Measurements from ENCODE around the gene KRTAP10-1.

KRTAP10-1 gene

GRCh38 chr21:44527156-44527982 lies 12.6 kb downstream of the KRTAP10-1 start:
- no peak for DNase-seq

- no peak for DNase-seq
Measured at GRCh38 chr21:44526096-44526997, 13.6 kb downstream of the KRTAP10-1 start.

GRCh38 chr21:44525391-44526095 lies 14.5 kb downstream of the KRTAP10-1 start:
- DNase-seq: no peak

- no peak for DNase-seq
Measured at GRCh38 chr21:44524414-44525371, 15.3 kb downstream of the KRTAP10-1 start.

GRCh38 chr21:44523567-44524413 lies 16.2 kb downstream of the KRTAP10-1 start:
- no peak for DNase-seq

GRCh38 chr21:44522753-44523204 lies 17.2 kb downstream of the KRTAP10-1 start:
- no peak for DNase-seq

DNA sequence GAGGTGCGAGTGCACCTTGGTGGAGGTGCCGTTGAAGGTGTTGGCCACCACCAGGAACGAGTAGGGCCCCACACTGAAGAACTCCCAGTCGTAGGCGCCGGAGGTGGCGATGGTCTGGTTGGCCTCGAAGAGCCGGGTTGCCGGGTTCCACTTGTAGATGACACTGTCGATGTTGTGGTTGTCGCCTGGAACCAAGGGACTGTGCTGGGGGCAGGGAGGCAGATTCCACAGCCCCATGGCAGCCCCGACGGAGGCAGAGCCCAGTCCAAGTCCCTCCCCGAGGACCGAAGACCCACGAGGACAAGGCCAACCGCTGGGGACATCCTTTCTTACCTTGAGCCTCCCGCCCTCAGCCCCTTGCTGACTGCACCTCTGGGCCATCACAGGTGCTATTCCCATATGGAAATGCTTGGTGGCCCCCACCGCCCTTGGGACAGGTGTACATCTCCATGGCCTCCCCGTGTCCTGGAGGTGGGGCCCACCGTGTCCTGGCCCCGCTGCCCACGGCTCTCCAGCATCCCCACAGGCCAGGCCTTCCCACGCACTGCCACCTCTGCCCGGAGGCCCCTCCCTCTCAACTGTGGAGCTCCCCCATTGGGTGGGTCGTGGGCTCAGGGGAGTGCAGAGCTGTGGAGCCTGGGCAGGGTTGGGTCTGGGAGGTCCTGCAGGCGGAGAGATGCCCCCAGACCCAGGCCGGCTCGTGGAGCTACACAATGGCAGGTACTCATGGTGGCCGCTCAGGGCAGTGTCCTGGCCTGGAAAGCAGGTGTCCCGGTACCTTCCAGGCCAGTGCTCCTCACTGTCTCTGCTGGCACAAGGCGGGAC lies 17.9 kb downstream of the KRTAP10-1 start:
- DNase-seq: no peak

- DNase-seq: no peak
Measured at GRCh38 chr21:44521301-44521927, 18.6 kb downstream of the KRTAP10-1 start.

DNA sequence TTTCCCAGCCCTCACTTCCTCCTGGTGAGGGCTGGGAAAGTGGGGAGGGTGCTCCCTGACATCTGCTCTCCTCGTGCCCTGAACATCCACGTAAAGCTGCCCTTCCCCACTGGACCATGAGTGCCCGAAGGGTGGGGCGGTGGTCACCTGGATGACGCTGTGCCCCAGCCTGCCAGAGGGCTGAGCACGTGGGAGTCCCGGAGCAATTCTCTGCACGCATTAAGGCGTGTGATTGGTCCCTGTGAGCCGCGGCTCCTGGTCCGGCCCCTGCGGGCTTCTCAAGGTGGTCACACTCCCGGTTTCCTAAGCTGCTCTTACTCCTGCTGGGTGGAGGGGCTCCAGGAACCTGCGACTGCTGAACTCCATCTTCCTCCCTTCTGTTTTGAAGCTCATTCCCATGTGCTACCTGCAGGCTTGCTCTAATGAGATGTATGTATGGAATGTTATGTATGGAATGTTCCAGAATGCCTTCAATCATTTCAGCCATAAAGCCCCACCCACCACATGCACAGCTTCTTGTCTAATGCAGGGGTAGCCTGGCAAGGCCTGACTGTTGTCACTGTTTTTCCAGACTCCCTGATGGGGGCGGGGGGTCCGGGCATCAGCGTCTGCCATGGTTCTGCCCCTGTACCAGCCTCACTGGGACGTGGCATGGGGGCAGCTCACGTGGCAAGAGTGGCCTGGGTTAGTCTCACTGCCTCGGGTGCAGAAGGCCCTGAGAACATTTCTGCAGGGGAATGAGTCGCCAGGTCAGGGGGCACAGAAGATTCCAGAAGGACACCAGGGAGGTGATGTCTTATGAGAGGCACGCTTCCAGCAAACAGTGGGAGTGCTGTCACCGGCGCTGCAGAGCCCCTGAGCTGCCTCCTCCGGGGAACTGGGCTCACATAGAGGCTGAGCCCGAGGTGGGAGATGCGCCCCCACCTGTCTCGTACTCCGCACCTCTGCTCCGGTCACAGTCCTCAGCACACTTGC lies 19.4 kb downstream of the KRTAP10-1 start:
- no peak for DNase-seq

GRCh38 chr21:44519346-44520325 lies 20.4 kb downstream of the KRTAP10-1 start:
- no peak for DNase-seq

DNA sequence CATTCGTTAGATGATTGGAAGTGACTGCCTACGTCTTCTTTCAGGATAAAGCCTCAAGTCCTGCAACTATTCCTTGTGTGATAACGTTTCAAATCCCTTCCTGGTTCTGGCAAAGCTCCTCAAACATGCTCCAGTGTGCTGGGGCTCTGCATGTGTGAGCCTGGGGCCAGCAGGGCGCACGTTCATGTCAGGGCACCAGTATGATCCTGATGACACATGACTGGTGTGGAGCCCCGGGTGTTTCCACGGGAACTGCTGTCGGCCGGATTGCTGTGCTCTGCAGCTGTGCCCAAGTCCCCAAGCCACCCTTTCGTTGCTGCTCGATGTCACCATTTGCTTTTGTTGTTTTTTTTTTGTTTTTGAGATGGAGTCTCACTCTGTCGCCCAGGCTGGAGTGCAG lies 21.3 kb downstream of the KRTAP10-1 start:
- DNase-seq: no peak

GRCh38 chr21:44517175-44517899 lies 22.7 kb downstream of the KRTAP10-1 start:
- DNase-seq: no peak

- no peak for DNase-seq
Measured at GRCh38 chr21:44516828-44517174, 23.2 kb downstream of the KRTAP10-1 start.

GRCh38 chr21:44516342-44516741 lies 23.7 kb downstream of the KRTAP10-1 start:
- no peak for DNase-seq

- DNase-seq: no peak
Measured at GRCh38 chr21:44515359-44516165, 24.4 kb downstream of the KRTAP10-1 start.
